Hepatocyte (in vitro differentiated cells): ENCODE results near the gene KMT2B.

Experiments used
- CTCF ChIP-seq: fragments of 200-600 bp; sonication (generic); IDR thresholded peaks from 2 replicates; pipeline ENCODE4 v1.5.1; 2016; ENCODE audit warnings: antibody characterized with exemption, mild to moderate bottlenecking; ENCODE audit not compliant: poor library complexity
- EZH2 ChIP-seq: fragments of 200-600 bp; sonication (generic); IDR thresholded peaks from 2 replicates; pipeline ENCODE4 v1.6.1; 2016; ENCODE audit warnings: antibody characterized with exemption, mild to moderate bottlenecking, borderline replicate concordance
- EZH2phosphoT487 ChIP-seq: fragments of 200-600 bp; sonication (generic); IDR thresholded peaks from one replicate; pipeline ENCODE4 v1.6.1; 2018; ENCODE audit warnings: antibody characterized with exemption, mild to moderate bottlenecking, low read depth, moderate library complexity; ENCODE audit not compliant: unreplicated experiment, severe bottlenecking

GRCh38 chr19:35708391-35708790 lies 9.4 kb upstream of the KMT2B start:
- TF ChIP-seq CTCF (no peak), EZH2phosphoT487 (no peak), EZH2 (no peak)
